ENCODE results near the gene ADK. TPM values are rescaled to one million over a fixed set of nuclear protein-coding genes. Genes with fewer than 3 reads are reported as not detected.

Gene ADK
- total RNA-seq, 1 donor from 2014 or later = 63.2 TPM

GRCh38 chr10:74718208-74718607 lies 567.2 kb downstream of the ADK start:
- DNase-seq (ENCODE audit: low read depth, low spot score) = no peak

- DNase-seq (ENCODE audit: low read depth, low spot score) = no peak
These were observed 577.2 kb downstream of the ADK start for GRCh38 chr10:74728225-74728624.

- DNase-seq (ENCODE audit: low read depth, low spot score) = no peak
These were observed 579.2 kb downstream of the ADK start for GRCh38 chr10:74730246-74730645.

- no peak for DNase-seq (ENCODE audit: low read depth, low spot score)
These were observed 582.6 kb downstream of the ADK start for GRCh38 chr10:74733612-74734011.

- DNase-seq (ENCODE audit: low read depth, low spot score) = no peak
These were observed 585.0 kb downstream of the ADK start for GRCh38 chr10:74736029-74736428.

- no peak for DNase-seq (ENCODE audit: low read depth, low spot score)
These were observed 587.0 kb downstream of the ADK start for GRCh38 chr10:74738052-74738451.

GRCh38 chr10:74738542-74738941 lies 587.5 kb downstream of the ADK start:
- DNase-seq (ENCODE audit: low read depth, low spot score) = no peak

- no peak for DNase-seq (ENCODE audit: low read depth, low spot score)
These were observed 588.1 kb downstream of the ADK start for GRCh38 chr10:74738985-74739567.

GRCh38 chr10:74743401-74743800 lies 592.4 kb downstream of the ADK start:
- DNase-seq (ENCODE audit: low read depth, low spot score) = no peak

- DNase-seq (ENCODE audit: low read depth, low spot score) = no peak
These were observed 594.4 kb downstream of the ADK start for GRCh38 chr10:74745449-74745848.

- no peak for DNase-seq (ENCODE audit: low read depth, low spot score)
These were observed 595.8 kb downstream of the ADK start for GRCh38 chr10:74746813-74747212.

GRCh38 chr10:74748468-74749031 lies 597.5 kb downstream of the ADK start:
- DNase-seq (ENCODE audit: low read depth, low spot score) = no peak

GRCh38 chr10:74750848-74751274 lies 599.8 kb downstream of the ADK start:
- no peak for DNase-seq (ENCODE audit: low read depth, low spot score)

GRCh38 chr10:74752371-74753040 lies 601.5 kb downstream of the ADK start:
- DNase-seq (ENCODE audit: low read depth, low spot score) = no peak

GRCh38 chr10:74753442-74754211 lies 602.6 kb downstream of the ADK start:
- no peak for DNase-seq (ENCODE audit: low read depth, low spot score)

GRCh38 chr10:74754381-74754821 lies 603.4 kb downstream of the ADK start:
- DNase-seq (ENCODE audit: low read depth, low spot score) = no peak

- no peak for DNase-seq (ENCODE audit: low read depth, low spot score)
These were observed 604.3 kb downstream of the ADK start for GRCh38 chr10:74755273-74755672.

Other genes starting within 250 kb of the ADK start
- gene PLAU, start 240.1 kb upstream of the ADK start, total RNA-seq = 25.9 and 29.0 TPM in 2 replicates
- 169 and 184 TPM in 2 replicates for gene VCL, start 153.1 kb upstream of the ADK start, total RNA-seq
- gene AP3M1, start 393 bp upstream of the ADK start, total RNA-seq = 37.7 and 44.1 TPM in 2 replicates

Measured in pulmonary artery endothelial cell (primary cell).